KMS-11 (cell line): ENCODE measurements around the gene G2E3.
A peak's percentile ranks its signal among the peaks of the same experiment; 100 is the strongest.

ENCODE experiments used
- H2AFZ ChIP-seq: fragments of 200-600 bp; sonication (generic); 2 replicates; pipeline ENCODE4 v1.6.1; 2016; ENCODE audit warnings: antibody characterized with exemption, mixed run types, low read depth
- H3K27ac ChIP-seq: fragments of 200-600 bp; sonication (generic); 2 replicates; pipeline ENCODE4 v1.6.1; 2016; ENCODE audit warnings: mild to moderate bottlenecking, mixed run types
- H3K27me3 ChIP-seq: fragments of 200-600 bp; sonication (generic); 2 replicates; pipeline ENCODE4 v1.6.1; 2017; ENCODE audit warnings: mild to moderate bottlenecking, low read depth, mixed run types, moderate library complexity; ENCODE audit not compliant: insufficient read depth
- H3K36me3 ChIP-seq: fragments of 200-600 bp; sonication (generic); 2 replicates; pipeline ENCODE4 v1.6.1; 2017; ENCODE audit warnings: mild to moderate bottlenecking, mixed run types; ENCODE audit not compliant: insufficient read depth
- H3K4me1 ChIP-seq: fragments of 200-600 bp; sonication (generic); 2 replicates; pipeline ENCODE4 v1.6.1; 2016; ENCODE audit warnings: mild to moderate bottlenecking, low read depth, mixed run types; ENCODE audit not compliant: poor library complexity, severe bottlenecking
- H3K4me2 ChIP-seq: fragments of 200-600 bp; sonication (generic); 2 replicates; pipeline ENCODE4 v1.7.0; 2016; ENCODE audit warnings: mild to moderate bottlenecking, mixed run types
- H3K4me3 ChIP-seq: fragments of 200-600 bp; sonication (generic); IDR thresholded peaks from 2 replicates; pipeline ENCODE4 v1.6.1; 2017; ENCODE audit warnings: low read depth, low read length, mixed read lengths; ENCODE audit not compliant: insufficient read depth
- H3K79me2 ChIP-seq: fragments of 200-600 bp; sonication (generic); 2 replicates; pipeline ENCODE4 v1.6.1; 2016; ENCODE audit warnings: low read depth, mixed run types; ENCODE audit not compliant: insufficient read depth
- H3K9ac ChIP-seq: fragments of 200-600 bp; sonication (generic); 2 replicates; pipeline ENCODE4 v1.6.1; 2016; ENCODE audit warnings: mild to moderate bottlenecking, mixed run types
- H4K20me1 ChIP-seq: fragments of 200-600 bp; sonication (generic); 2 replicates; pipeline ENCODE4 v1.6.1; 2016; ENCODE audit warnings: mild to moderate bottlenecking, mixed run types; ENCODE audit not compliant: insufficient read depth
- TF ChIP-seq, protein P1 (sequence below): fragments of 200-600 bp; sonication (generic); conservative IDR thresholded peaks from 2 replicates; pipeline ENCODE4 v1.6.1; 2017; ENCODE audit warnings: low read depth, mild to moderate bottlenecking, antibody characterized with exemption, low read length, moderate library complexity, mixed read lengths

G2E3 gene

GRCh38 chr14:30558675-30559555 lies at the start of gene G2E3:
Gene G2E3 (plus strand): TSS chr14:30559158. CDS start chr14:30581080, 21,922 bp downstream.
- Histone ChIP-seq H4K20me1 (no peaks in the 10 kb centered on the region; the same call in 1 of the 2 replicates), H3K4me3 (no peak within 1 kb of the TSS), H3K36me3 (no peaks in the 10 kb centered on the region), H3K27me3 (no peaks in the 10 kb centered on the region), H3K79me2 (peaks cover 42% of the 10 kb centered on the region), H3K27ac (peak within 1 kb of the TSS; percentile 72), H3K4me2 (peak within 1 kb of the TSS; percentile 80), H2AFZ (peak within 1 kb of the TSS; percentile 77), H3K4me1 (peaks cover 13% of the 10 kb centered on the region), H3K9ac (peak within 1 kb of the TSS; percentile 74)
- TF ChIP-seq, protein P1, sequence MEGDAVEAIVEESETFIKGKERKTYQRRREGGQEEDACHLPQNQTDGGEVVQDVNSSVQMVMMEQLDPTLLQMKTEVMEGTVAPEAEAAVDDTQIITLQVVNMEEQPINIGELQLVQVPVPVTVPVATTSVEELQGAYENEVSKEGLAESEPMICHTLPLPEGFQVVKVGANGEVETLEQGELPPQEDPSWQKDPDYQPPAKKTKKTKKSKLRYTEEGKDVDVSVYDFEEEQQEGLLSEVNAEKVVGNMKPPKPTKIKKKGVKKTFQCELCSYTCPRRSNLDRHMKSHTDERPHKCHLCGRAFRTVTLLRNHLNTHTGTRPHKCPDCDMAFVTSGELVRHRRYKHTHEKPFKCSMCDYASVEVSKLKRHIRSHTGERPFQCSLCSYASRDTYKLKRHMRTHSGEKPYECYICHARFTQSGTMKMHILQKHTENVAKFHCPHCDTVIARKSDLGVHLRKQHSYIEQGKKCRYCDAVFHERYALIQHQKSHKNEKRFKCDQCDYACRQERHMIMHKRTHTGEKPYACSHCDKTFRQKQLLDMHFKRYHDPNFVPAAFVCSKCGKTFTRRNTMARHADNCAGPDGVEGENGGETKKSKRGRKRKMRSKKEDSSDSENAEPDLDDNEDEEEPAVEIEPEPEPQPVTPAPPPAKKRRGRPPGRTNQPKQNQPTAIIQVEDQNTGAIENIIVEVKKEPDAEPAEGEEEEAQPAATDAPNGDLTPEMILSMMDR: no peak

DNA sequence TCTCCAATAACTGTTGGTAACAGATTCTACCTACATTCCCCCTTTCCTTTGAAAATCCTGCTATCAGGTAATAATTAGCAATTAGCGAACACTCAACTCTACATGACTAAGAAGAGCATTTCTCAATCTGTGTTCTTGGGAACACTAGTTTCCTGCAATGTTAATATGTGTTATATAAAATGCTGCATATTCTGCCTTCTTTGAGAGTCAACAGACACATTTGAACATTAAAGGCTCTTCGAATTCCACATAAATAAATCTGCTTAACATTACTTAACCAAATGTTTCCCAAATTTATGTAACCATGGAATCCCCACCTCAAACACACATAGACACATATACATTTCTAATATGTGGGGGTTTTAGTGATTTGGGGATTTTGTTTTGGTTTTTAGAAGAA lies 41.2 kb upstream of the G2E3 start:
- no peak overlapping the region for H3K4me2 ChIP-seq
- H3K4me3 ChIP-seq: no peak overlapping the region
- H3K36me3 ChIP-seq: no peaks in the 10 kb centered on the region
- H3K9ac ChIP-seq: no peak overlapping the region
- H3K27me3 ChIP-seq: no peaks in the 10 kb centered on the region
- H3K27ac ChIP-seq: no peak overlapping the region
- TF ChIP-seq, protein P1: no peak
- H2AFZ ChIP-seq: no peak overlapping the region
- no peaks in the 10 kb centered on the region for H3K4me1 ChIP-seq
- H4K20me1 ChIP-seq: no peaks in the 10 kb centered on the region
- no peaks in the 10 kb centered on the region for H3K79me2 ChIP-seq

- H3K4me2 ChIP-seq: no peak overlapping the region
Observed at GRCh38 chr14:30518867-30519560, 39.9 kb upstream of the G2E3 start.

GRCh38 chr14:30519961-30520360 lies 39.0 kb upstream of the G2E3 start:
- Histone ChIP-seq H3K4me2 (no peak overlapping the region), H3K4me3 (no peak overlapping the region), H2AFZ (no peak overlapping the region)

More at GRCh38 chr14:30518867-30519560, 39.9 kb upstream of the G2E3 start:
- Histone ChIP-seq H2AFZ (no peak overlapping the region), H3K79me2 (no peaks in the 10 kb centered on the region), H3K9ac (no peak overlapping the region), H3K27ac (no peak overlapping the region), H3K36me3 (no peaks in the 10 kb centered on the region), H3K27me3 (no peaks in the 10 kb centered on the region), H4K20me1 (no peaks in the 10 kb centered on the region), H3K4me1 (no peaks in the 10 kb centered on the region), H3K4me3 (no peak overlapping the region)
- TF ChIP-seq, protein P1: no peak

More at GRCh38 chr14:30519961-30520360, 39.0 kb upstream of the G2E3 start:
- Histone ChIP-seq H3K79me2 (no peaks in the 10 kb centered on the region), H3K27ac (no peak overlapping the region), H3K4me1 (no peaks in the 10 kb centered on the region), H3K27me3 (no peaks in the 10 kb centered on the region), H3K36me3 (no peaks in the 10 kb centered on the region), H3K9ac (no peak overlapping the region), H4K20me1 (no peaks in the 10 kb centered on the region)
- TF ChIP-seq, protein P1: no peak
